ENCODE measurements around the gene CXCR5. TPM values are rescaled to one million over a fixed set of nuclear protein-coding genes. Genes with fewer than 3 reads are reported as not detected.

Gene CXCR5
- polyA plus RNA-seq, 1 donor from 2014 or later: 93.4 TPM

GRCh38 chr11:118857385-118857784, 26.3 kb upstream of the CXCR5 start:
- no peaks in the 10 kb centered on the region for H3K27me3 Mint-ChIP-seq
- no peaks in the 10 kb centered on the region for H3K9me3 Mint-ChIP-seq
- peaks cover 27 to 28% (median 27%) of the 10 kb centered on the region in 3 donors for H3K4me1 Mint-ChIP-seq
- H3K4me3 Mint-ChIP-seq: no peak overlapping the region
- H3K27ac Mint-ChIP-seq: peak overlapping the region in 2 of 3 donors; percentile 39 to 88
- no peaks in the 10 kb centered on the region for H3K36me3 Mint-ChIP-seq

GRCh38 chr11:118859973-118860372, 23.7 kb upstream of the CXCR5 start:
- Mint-ChIP-seq H3K27ac (peak overlapping the region in 2 of 3 donors; percentile 8 to 19), H3K4me3 (no peak overlapping the region)

DNA sequence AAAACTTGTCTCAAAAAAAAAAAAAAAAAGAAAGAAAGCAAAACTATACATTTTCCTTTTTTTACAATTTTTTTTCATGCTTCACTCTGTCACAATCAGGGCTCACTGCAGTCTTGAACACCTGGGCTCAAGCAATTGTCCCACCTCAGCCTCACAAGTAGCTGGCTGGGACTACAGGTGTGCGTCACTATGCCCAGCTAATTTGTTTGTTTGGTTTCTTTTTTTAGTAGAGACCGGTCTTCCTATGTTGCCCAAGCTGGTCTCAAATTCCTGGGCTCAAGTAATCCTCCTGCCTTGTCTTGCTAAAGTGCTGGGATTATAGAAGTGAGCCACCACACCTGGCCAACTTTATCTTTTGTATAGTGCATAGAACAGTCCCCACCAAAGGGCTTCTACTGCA, 15.0 kb upstream of the CXCR5 start:
- no peaks in the 10 kb centered on the region for H3K9me3 Mint-ChIP-seq
- H3K27ac Mint-ChIP-seq: peak overlapping the region; percentile 94 to 100 (median 96)
- H3K27me3 Mint-ChIP-seq: peaks cover 2% of the 10 kb centered on the region
- H3K36me3 Mint-ChIP-seq: no peaks in the 10 kb centered on the region
- H3K4me3 Mint-ChIP-seq: peak overlapping the region; percentile 48 to 84 (median 73)
- H3K4me1 Mint-ChIP-seq: peaks cover 33 to 36% (median 34%) of the 10 kb centered on the region in 3 donors

More at GRCh38 chr11:118859973-118860372, 23.7 kb upstream of the CXCR5 start:
- Mint-ChIP-seq H3K9me3 (no peaks in the 10 kb centered on the region), H3K36me3 (no peaks in the 10 kb centered on the region), H3K27me3 (no peaks in the 10 kb centered on the region), H3K4me1 (peaks cover 22 to 28% (median 22%) of the 10 kb centered on the region in 3 donors)

DNA sequence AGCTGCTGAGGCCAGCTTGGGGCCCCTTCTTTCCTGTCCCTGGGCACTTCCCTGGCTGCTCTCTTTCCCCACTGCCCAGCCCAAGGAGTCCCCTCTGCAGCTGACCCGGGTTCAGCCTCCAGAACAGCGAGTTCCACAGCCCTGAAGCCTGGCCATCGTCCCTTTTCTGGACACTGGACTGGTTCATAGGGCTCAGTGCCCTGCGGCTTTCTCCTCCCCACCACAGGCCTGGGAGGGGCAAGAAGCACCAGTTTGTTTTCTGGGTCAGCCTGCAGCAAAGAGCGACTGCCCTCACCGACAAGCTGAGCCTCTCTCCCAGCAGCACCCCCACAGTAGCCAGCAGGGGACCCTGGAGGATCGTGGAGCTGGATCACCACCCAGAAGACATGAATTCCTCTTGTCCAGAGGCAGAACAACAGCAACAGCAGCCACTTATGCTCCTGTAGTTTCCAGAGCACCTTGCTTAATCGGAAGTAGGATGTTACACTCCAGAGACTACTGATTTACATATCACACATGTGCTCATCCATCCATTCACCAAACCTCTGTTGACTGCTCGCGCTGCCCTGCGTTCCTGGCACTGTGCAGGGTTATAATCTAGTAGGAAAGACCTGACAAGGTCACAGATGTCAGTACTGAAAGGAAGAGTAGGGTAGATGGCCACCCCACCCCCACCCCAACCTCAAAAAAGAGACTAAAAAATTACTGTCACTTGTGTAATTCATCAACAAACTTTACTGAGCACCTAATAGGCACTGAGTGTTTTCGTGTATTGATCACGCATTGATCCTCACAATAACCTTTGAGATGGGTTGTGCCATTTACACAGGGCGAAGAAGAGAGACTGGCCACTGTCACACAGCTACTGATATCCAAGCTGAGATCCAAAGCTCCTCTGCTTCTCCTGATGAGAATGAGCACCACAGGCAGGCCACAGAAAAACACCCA, 13.0 kb upstream of the CXCR5 start:
- H3K4me1 Mint-ChIP-seq: peaks cover 36 to 44% (median 43%) of the 10 kb centered on the region in 3 donors
- no peaks in the 10 kb centered on the region for H3K9me3 Mint-ChIP-seq
- H3K27me3 Mint-ChIP-seq: peaks cover 2% of the 10 kb centered on the region
- H3K27ac Mint-ChIP-seq: peak overlapping the region; percentile 98 to 100 (median 100)
- H3K4me3 Mint-ChIP-seq: peak overlapping the region; percentile 80 to 95 (median 90)
- H3K36me3 Mint-ChIP-seq: peaks cover 1% of the 10 kb centered on the region

DNA sequence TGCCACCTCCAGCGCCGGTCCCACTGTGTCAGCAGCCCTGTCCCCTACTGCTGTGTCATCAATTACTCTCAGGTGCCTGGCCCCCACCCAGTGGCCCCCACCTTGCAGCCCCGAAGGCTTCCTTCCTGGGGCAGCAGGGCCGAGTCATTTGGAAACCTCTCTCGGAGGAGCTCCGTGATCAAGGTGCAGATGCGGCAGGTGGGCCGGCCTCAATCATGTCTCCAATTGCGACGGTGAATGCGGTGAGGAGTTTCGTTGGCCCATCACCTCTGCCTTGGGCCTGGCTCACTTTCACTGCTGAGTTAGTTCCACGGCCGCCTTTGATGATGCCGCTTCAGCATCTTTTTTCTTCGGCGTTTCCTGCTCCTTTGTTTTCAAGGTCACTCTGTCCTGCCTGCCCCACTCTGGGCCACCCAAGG, 11.3 kb upstream of the CXCR5 start:
- Mint-ChIP-seq H3K36me3 (peaks cover 3% of the 10 kb centered on the region), H3K27ac (peak overlapping the region; percentile 92 to 97 (median 95)), H3K27me3 (peaks cover 2% of the 10 kb centered on the region), H3K9me3 (no peaks in the 10 kb centered on the region), H3K4me1 (peaks cover 47 to 57% (median 57%) of the 10 kb centered on the region in 3 donors), H3K4me3 (peak overlapping the region; percentile 58 to 92 (median 82))

- H3K9me3 Mint-ChIP-seq: no peaks in the 10 kb centered on the region
- H3K4me3 Mint-ChIP-seq: peak overlapping the region in 2 of 4 donors; percentile 52 to 73
- H3K27ac Mint-ChIP-seq: peak overlapping the region in 2 of 3 donors; percentile 76 to 95
- H3K27me3 Mint-ChIP-seq: peaks cover 2% of the 10 kb centered on the region
- H3K4me1 Mint-ChIP-seq: peaks cover 43 to 63% (median 57%) of the 10 kb centered on the region in 3 donors
- H3K36me3 Mint-ChIP-seq: peaks cover 3% of the 10 kb centered on the region
Observed at GRCh38 chr11:118873804-118874203, 9.9 kb upstream of the CXCR5 start.

GRCh38 chr11:118876286-118876685, 7.4 kb upstream of the CXCR5 start:
- Mint-ChIP-seq H3K36me3 (peaks cover 3% of the 10 kb centered on the region), H3K27me3 (peaks cover 3% of the 10 kb centered on the region), H3K9me3 (no peaks in the 10 kb centered on the region), H3K4me3 (peak overlapping the region; percentile 75 to 93 (median 84)), H3K27ac (peak overlapping the region; percentile 86 to 98 (median 89)), H3K4me1 (peaks cover 26 to 59% (median 46%) of the 10 kb centered on the region in 3 donors)

- peaks cover 5% of the 10 kb centered on the region for H3K36me3 Mint-ChIP-seq
Observed at GRCh38 chr11:118877487-118878162, 6.1 kb upstream of the CXCR5 start.

GRCh38 chr11:118878163-118878563, 5.5 kb upstream of the CXCR5 start:
- H3K4me3 Mint-ChIP-seq: peak overlapping the region in 2 of 4 donors; percentile 18 to 49
- H3K27ac Mint-ChIP-seq: peak overlapping the region; percentile 86 to 89 (median 89)
- peaks cover 19 to 59% (median 46%) of the 10 kb centered on the region in 3 donors for H3K4me1 Mint-ChIP-seq
- peaks cover 2% of the 10 kb centered on the region for H3K27me3 Mint-ChIP-seq
- peaks cover 5% of the 10 kb centered on the region for H3K36me3 Mint-ChIP-seq
- no peaks in the 10 kb centered on the region for H3K9me3 Mint-ChIP-seq

More at GRCh38 chr11:118877487-118878162, 6.1 kb upstream of the CXCR5 start:
- peaks cover 21 to 60% (median 46%) of the 10 kb centered on the region in 3 donors for H3K4me1 Mint-ChIP-seq
- H3K27ac Mint-ChIP-seq: peak overlapping the region; percentile 86 to 98 (median 89)
- H3K4me3 Mint-ChIP-seq: peak overlapping the region in 3 of 4 donors; percentile 37 to 91 (median 76)
- H3K27me3 Mint-ChIP-seq: peaks cover 2% of the 10 kb centered on the region
- H3K9me3 Mint-ChIP-seq: no peaks in the 10 kb centered on the region

GRCh38 chr11:118881228-118881627, 2.5 kb upstream of the CXCR5 start:
- peaks cover 6% of the 10 kb centered on the region for H3K36me3 Mint-ChIP-seq

GRCh38 chr11:118882491-118882890, 1.2 kb upstream of the CXCR5 start:
- H3K9me3 Mint-ChIP-seq: no peaks in the 10 kb centered on the region
- peak overlapping the region; percentile 92 to 98 (median 97) for H3K27ac Mint-ChIP-seq
- peak overlapping the region in 2 of 4 donors; percentile 75 to 92 for H3K4me3 Mint-ChIP-seq
- H3K4me1 Mint-ChIP-seq: peaks cover 16 to 40% (median 34%) of the 10 kb centered on the region in 3 donors
- peaks cover 2% of the 10 kb centered on the region for H3K27me3 Mint-ChIP-seq
- H3K36me3 Mint-ChIP-seq: peaks cover 7% of the 10 kb centered on the region

More at GRCh38 chr11:118881228-118881627, 2.5 kb upstream of the CXCR5 start:
- Mint-ChIP-seq H3K27me3 (peaks cover 2% of the 10 kb centered on the region), H3K4me1 (peaks cover 19 to 44% (median 35%) of the 10 kb centered on the region in 3 donors), H3K4me3 (peak overlapping the region in 2 of 4 donors; percentile 51 to 79), H3K27ac (peak overlapping the region in 2 of 3 donors; percentile 60 to 75), H3K9me3 (no peaks in the 10 kb centered on the region)

GRCh38 chr11:118883004-118883367, 706 bp upstream of the CXCR5 start:
- Mint-ChIP-seq H3K4me1 (peaks cover 16 to 40% (median 35%) of the 10 kb centered on the region in 3 donors), H3K36me3 (peaks cover 7% of the 10 kb centered on the region), H3K27me3 (peaks cover 2% of the 10 kb centered on the region), H3K9me3 (no peaks in the 10 kb centered on the region), H3K27ac (peak overlapping the region; percentile 92 to 98 (median 97)), H3K4me3 (peak overlapping the region; percentile 92 to 99 (median 96))

DNA sequence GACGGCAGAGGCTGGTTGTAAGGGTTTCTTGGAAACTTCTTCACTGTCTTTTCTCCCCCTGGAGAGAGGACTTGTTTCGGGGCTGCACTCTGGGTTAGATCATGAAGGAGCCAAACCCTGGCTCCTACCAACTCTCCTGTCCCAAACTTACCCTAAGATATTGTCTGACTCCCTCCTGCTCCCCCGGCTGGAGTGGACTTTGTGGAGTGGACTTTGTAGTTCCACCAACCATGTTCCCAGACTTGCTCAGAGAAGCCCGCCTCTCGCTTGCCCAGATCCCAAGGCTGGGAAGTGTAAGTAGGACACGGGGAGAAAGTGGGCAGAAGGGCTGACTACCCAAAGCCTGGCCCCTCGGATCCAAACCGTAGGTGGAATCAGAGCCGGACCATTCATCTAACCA, 1.2 kb downstream of the CXCR5 start:
- peak overlapping the region; percentile 92 to 99 (median 96) for H3K4me3 Mint-ChIP-seq
- peaks cover 29 to 52% (median 50%) of the 10 kb centered on the region in 3 donors for H3K4me1 Mint-ChIP-seq
- peak overlapping the region; percentile 92 to 98 (median 97) for H3K27ac Mint-ChIP-seq
- H3K9me3 Mint-ChIP-seq: no peaks in the 10 kb centered on the region
- H3K27me3 Mint-ChIP-seq: peaks cover 2% of the 10 kb centered on the region
- H3K36me3 Mint-ChIP-seq: peaks cover 10% of the 10 kb centered on the region

DNA sequence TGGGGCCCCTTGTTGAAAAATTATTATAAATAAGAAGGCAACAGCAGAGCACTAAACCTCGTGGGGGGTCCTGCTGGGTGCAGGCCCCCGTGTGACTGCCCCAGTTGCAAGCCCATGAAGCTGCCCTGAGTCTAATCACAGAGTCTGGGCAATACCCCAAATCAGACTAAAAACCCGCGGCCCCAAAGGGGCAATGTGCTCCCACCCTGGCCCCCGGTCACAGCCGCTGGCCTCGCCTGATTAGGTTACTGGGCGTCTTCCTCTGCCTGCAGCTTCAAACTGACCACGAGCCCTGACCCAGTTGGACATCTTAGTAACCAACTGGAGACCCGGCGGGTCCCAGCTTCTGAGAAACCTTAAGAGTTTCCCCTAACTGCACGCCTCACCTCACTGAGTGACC, 1.6 kb downstream of the CXCR5 start:
- Mint-ChIP-seq H3K27ac (peak overlapping the region; percentile 92 to 98 (median 97)), H3K4me1 (peaks cover 34 to 55% (median 55%) of the 10 kb centered on the region in 3 donors), H3K9me3 (no peaks in the 10 kb centered on the region), H3K36me3 (peaks cover 11% of the 10 kb centered on the region), H3K4me3 (peak overlapping the region; percentile 92 to 99 (median 96)), H3K27me3 (peaks cover 2% of the 10 kb centered on the region)
